GM21381 (cell line): ENCODE results near the gene OVAAL.
"Not testable (repeated sequence)": the region's sequence is repeated elsewhere in the genome, so short reads cannot be mapped to it uniquely, and the experiment has no call there.

ENCODE experiments used
- ATAC-seq: cut with Tn5 transposase; IDR thresholded peaks from one replicate; pipeline ENCODE4 v1.9.1; 2021; ENCODE audit warnings: mild to moderate bottlenecking, moderate library complexity; ENCODE audit not compliant: unreplicated experiment

The OVAAL gene

GRCh38 chr1:180540697-180541594, 17.8 kb upstream of the OVAAL start:
- ATAC-seq: no peak

- ATAC-seq: no peak
Measured at GRCh38 chr1:180542113-180542837, 16.5 kb upstream of the OVAAL start.

GRCh38 chr1:180542838-180543145, 16.0 kb upstream of the OVAAL start:
- ATAC-seq: no peak

- no peak for ATAC-seq
Measured at GRCh38 chr1:180544050-180544449, 14.7 kb upstream of the OVAAL start.

GRCh38 chr1:180545991-180546390, 12.8 kb upstream of the OVAAL start:
- ATAC-seq: no peak

- no peak for ATAC-seq
Measured at GRCh38 chr1:180548686-180549317, 10.0 kb upstream of the OVAAL start.

GRCh38 chr1:180549770-180550169, 9.0 kb upstream of the OVAAL start:
- not testable (repeated sequence) for ATAC-seq

GRCh38 chr1:180550241-180550640, 8.5 kb upstream of the OVAAL start:
- no peak for ATAC-seq

- no peak for ATAC-seq
Measured at GRCh38 chr1:180551997-180552396, 6.8 kb upstream of the OVAAL start.

GRCh38 chr1:180553046-180553445, 5.7 kb upstream of the OVAAL start:
- ATAC-seq: not testable (repeated sequence)

GRCh38 chr1:180555411-180555810, 3.4 kb upstream of the OVAAL start:
- ATAC-seq: no peak

- no peak for ATAC-seq
Measured at GRCh38 chr1:180560200-180560867, 1.6 kb downstream of the OVAAL start.

- no peak for ATAC-seq
Measured at GRCh38 chr1:180560868-180561600, 2.3 kb downstream of the OVAAL start.

GRCh38 chr1:180562640-180563025, 3.9 kb downstream of the OVAAL start:
- no peak for ATAC-seq

GRCh38 chr1:180563026-180563827, 4.5 kb downstream of the OVAAL start:
- ATAC-seq: no peak

- ATAC-seq: no peak
Measured at GRCh38 chr1:180565121-180565871, 6.5 kb downstream of the OVAAL start.

- no peak for ATAC-seq
Measured at GRCh38 chr1:180566026-180566425, 7.3 kb downstream of the OVAAL start.

- ATAC-seq: no peak
Measured at GRCh38 chr1:180566495-180566894, 7.7 kb downstream of the OVAAL start.

GRCh38 chr1:180567654-180568053, 8.9 kb downstream of the OVAAL start:
- no peak for ATAC-seq
